Measurements from ENCODE around the gene POLR1A. TPM values are rescaled to one million over a fixed set of nuclear protein-coding genes. Genes with fewer than 3 reads are reported as not detected.

The POLR1A gene
- total RNA-seq, 2 experiments from 2014 or later, result 13.1 to 13.4 TPM

GRCh38 chr2:86097913-86098312 lies 7.8 kb downstream of the POLR1A start:
- H3K4me3 ChIP-seq (ENCODE audit: low read length), result no peak overlapping the region
- ATAC-seq (ENCODE audit: poor library complexity), result no peak
- no peaks in the 10 kb centered on the region for H3K9me3 Mint-ChIP-seq
- H3K27ac ChIP-seq (ENCODE audit: low read depth in 1 of 2, low read length in 2 of 2), result no peak overlapping the region
- no peak overlapping the region for H3K27ac Mint-ChIP-seq
- H3K27me3 ChIP-seq (ENCODE audit: control insufficient read depth in 1 of 2, insufficient read depth in 2 of 2, low read length in 2 of 2), result no peaks in the 10 kb centered on the region
- peaks cover 53% of the 10 kb centered on the region for H3K36me3 ChIP-seq (ENCODE audit: insufficient read depth, low read length)
- ChIA-PET POLR2A (no interaction called here), CTCF (no interaction called here)
- no peak for DNase-seq
- no peak overlapping the region for H3K4me3 Mint-ChIP-seq
- peaks cover 22% of the 10 kb centered on the region for H3K4me1 Mint-ChIP-seq (ENCODE audit: low read depth)
- intact Hi-C loops (cut with DNase I, micrococcal nuclease), result no loop called here
- H3K27me3 Mint-ChIP-seq, result no peaks in the 10 kb centered on the region
- H3K36me3 Mint-ChIP-seq (ENCODE audit: low read depth), result peaks cover 70% of the 10 kb centered on the region
- H3K4me1 ChIP-seq (ENCODE audit: insufficient read depth, low read length), result no peaks in the 10 kb centered on the region
- no peaks in the 10 kb centered on the region for H3K9me3 ChIP-seq (ENCODE audit: control insufficient read depth in 1 of 2, insufficient read depth in 1 of 2, low read length in 2 of 2)
- TF ChIP-seq CTCF (IDR thresholded peaks at IDR 0.05), result no peak

GRCh38 chr2:86097114-86097896 lies 8.4 kb downstream of the POLR1A start:
- no peak overlapping the region for H3K27ac Mint-ChIP-seq
- Histone ChIP-seq H3K27me3 (ENCODE audit: control insufficient read depth in 1 of 2, insufficient read depth in 2 of 2, low read length in 2 of 2) (no peaks in the 10 kb centered on the region), H3K9me3 (ENCODE audit: control insufficient read depth in 1 of 2, insufficient read depth in 1 of 2, low read length in 2 of 2) (no peaks in the 10 kb centered on the region), H3K4me3 (ENCODE audit: low read length) (no peak overlapping the region), H3K36me3 (ENCODE audit: insufficient read depth, low read length) (peaks cover 54% of the 10 kb centered on the region), H3K27ac (ENCODE audit: low read depth in 1 of 2, low read length in 2 of 2) (no peak overlapping the region), H3K4me1 (ENCODE audit: insufficient read depth, low read length) (no peaks in the 10 kb centered on the region)
- ChIA-PET CTCF (interaction anchor here (1.6 kb wide), 1 partner anchor 9 kb away, joined by 3 read pairs; no protein-coding TSS in a partner anchor), POLR2A (no interaction called here)
- H3K27me3 Mint-ChIP-seq, result no peaks in the 10 kb centered on the region
- intact Hi-C loops (cut with DNase I, micrococcal nuclease), result no loop called here
- no peak for TF ChIP-seq CTCF (IDR thresholded peaks at IDR 0.05)
- peaks cover 64% of the 10 kb centered on the region for H3K36me3 Mint-ChIP-seq (ENCODE audit: low read depth)
- no peaks in the 10 kb centered on the region for H3K9me3 Mint-ChIP-seq
- H3K4me3 Mint-ChIP-seq, result no peak overlapping the region
- DNase-seq (no peak), ATAC-seq (ENCODE audit: poor library complexity) (no peak)
- H3K4me1 Mint-ChIP-seq (ENCODE audit: low read depth), result peaks cover 16% of the 10 kb centered on the region

GRCh38 chr2:86094229-86094628 lies 11.5 kb downstream of the POLR1A start:
- Histone ChIP-seq H3K36me3 (ENCODE audit: insufficient read depth, low read length) (peaks cover 61% of the 10 kb centered on the region), H3K27me3 (ENCODE audit: control insufficient read depth in 1 of 2, insufficient read depth in 2 of 2, low read length in 2 of 2) (no peaks in the 10 kb centered on the region), H3K4me3 (ENCODE audit: low read length) (no peak overlapping the region), H3K9me3 (ENCODE audit: control insufficient read depth in 1 of 2, insufficient read depth in 1 of 2, low read length in 2 of 2) (no peaks in the 10 kb centered on the region), H3K4me1 (ENCODE audit: insufficient read depth, low read length) (no peaks in the 10 kb centered on the region), H3K27ac (ENCODE audit: low read depth in 1 of 2, low read length in 2 of 2) (no peak overlapping the region)
- no peak for ATAC-seq (ENCODE audit: poor library complexity)
- POLR2A ChIA-PET, result interaction anchor here (1.0 kb wide), 1 partner anchor 12 kb away, joined by 3 read pairs; the partner anchor contains the start of gene PTCD3
- H3K4me1 Mint-ChIP-seq (ENCODE audit: low read depth), result peaks cover 15% of the 10 kb centered on the region
- CTCF ChIA-PET, result no interaction called here
- no peak for DNase-seq
- H3K9me3 Mint-ChIP-seq, result no peaks in the 10 kb centered on the region
- H3K4me3 Mint-ChIP-seq, result no peak overlapping the region
- no peak for TF ChIP-seq CTCF (IDR thresholded peaks at IDR 0.05)
- intact Hi-C loops (cut with DNase I, micrococcal nuclease), result no loop called here
- no peaks in the 10 kb centered on the region for H3K27me3 Mint-ChIP-seq
- no peak overlapping the region for H3K27ac Mint-ChIP-seq
- peaks cover 65% of the 10 kb centered on the region for H3K36me3 Mint-ChIP-seq (ENCODE audit: low read depth)

Measured in CD4-positive, alpha-beta T cell (primary cell).